Hepatocyte (in vitro differentiated cells): ENCODE results near the gene ALG12. TPM values are rescaled to one million over a fixed set of nuclear protein-coding genes. Genes with fewer than 3 reads are reported as not detected.

Experiments
- DNase-seq: peaks from one replicate; pipeline ENCODE4 v3.0.0-alpha.2; 2016; ENCODE audit warnings: low spot score
- H2AFZ ChIP-seq: fragments of 200-600 bp; sonication (generic); 2 replicates; pipeline ENCODE4 v1.6.0; 2016; ENCODE audit warnings: antibody characterized with exemption, mild to moderate bottlenecking
- H3K27ac ChIP-seq: fragments of 200-600 bp; sonication (generic); 2 replicates; pipeline ENCODE4 v1.5.1; 2016; ENCODE audit warnings: mild to moderate bottlenecking
- H3K27me3 ChIP-seq: fragments of 200-600 bp; sonication (generic); 2 replicates; pipeline ENCODE4 v1.6.1; 2016
- H3K36me3 ChIP-seq: fragments of 200-600 bp; sonication (generic); replicated peaks from 2 replicates; pipeline ENCODE4 v1.5.1; 2016; ENCODE audit warnings: low read depth; ENCODE audit not compliant: insufficient read depth
- H3K4me1 ChIP-seq: fragments of 200-600 bp; sonication (generic); 2 replicates; pipeline ENCODE4 v1.5.1; 2016; ENCODE audit warnings: mild to moderate bottlenecking, moderate library complexity; ENCODE audit not compliant: insufficient read depth
- H3K4me2 ChIP-seq: fragments of 200-600 bp; sonication (generic); 2 replicates; pipeline ENCODE4 v1.6.0; 2016
- H3K4me3 ChIP-seq: fragments of 200-600 bp; sonication (generic); 2 replicates; pipeline ENCODE4 v1.5.1; 2016; ENCODE audit warnings: mild to moderate bottlenecking
- H3K79me2 ChIP-seq: fragments of 200-600 bp; sonication (generic); 2 replicates; pipeline ENCODE4 v1.6.0; 2017; ENCODE audit warnings: mild to moderate bottlenecking
- H3K9me2 ChIP-seq: fragments of 200-600 bp; sonication (generic); replicated peaks from 2 replicates; pipeline ENCODE4 v1.6.0; 2017; ENCODE audit warnings: mild to moderate bottlenecking; ENCODE audit not compliant: insufficient read depth
- H3K9me3 ChIP-seq: fragments of 200-600 bp; sonication (generic); 2 replicates; pipeline ENCODE4 v1.5.1; 2016; ENCODE audit warnings: low read depth, mild to moderate bottlenecking
- H4K20me1 ChIP-seq: fragments of 200-600 bp; sonication (generic); 2 replicates; pipeline ENCODE4 v1.6.0; 2016; ENCODE audit warnings: mild to moderate bottlenecking; ENCODE audit not compliant: insufficient read depth, poor library complexity, severe bottlenecking
- CTCF ChIP-seq: fragments of 200-600 bp; sonication (generic); IDR thresholded peaks from 2 replicates; pipeline ENCODE4 v1.5.1; 2016; ENCODE audit warnings: antibody characterized with exemption, mild to moderate bottlenecking; ENCODE audit not compliant: poor library complexity
- EZH2 ChIP-seq: fragments of 200-600 bp; sonication (generic); IDR thresholded peaks from 2 replicates; pipeline ENCODE4 v1.6.1; 2016; ENCODE audit warnings: antibody characterized with exemption, mild to moderate bottlenecking, borderline replicate concordance
- EZH2phosphoT487 ChIP-seq: fragments of 200-600 bp; sonication (generic); IDR thresholded peaks from one replicate; pipeline ENCODE4 v1.6.1; 2018; ENCODE audit warnings: antibody characterized with exemption, mild to moderate bottlenecking, low read depth, moderate library complexity; ENCODE audit not compliant: unreplicated experiment, severe bottlenecking
- WGBS: methylation state at CpG from one replicate; pipeline ENCODE4 v1.1.6; 2016; ENCODE audit warnings: low lambda C conversion rate; ENCODE audit errors: missing lambda C conversion rate; 5-methylcytosine and 5-hydroxymethylcytosine counted together
- polyA plus RNA-seq: library from polyadenylated mRNA; unstranded; fragments of >200 nt; fragmentation: Nextera tagmentation; extraction: Ambion mirVana; gene quantifications from 2 replicates; pipeline ENCODE4 v1.2.1, GENCODE V29; 2016
- total RNA-seq: library from RNA; depleted of rRNA; stranded (reverse); fragments of >200 nt; gene quantifications from 2 replicates; pipeline ENCODE4 v1.2.3, GENCODE V29; 2014

ALG12 gene
- total and polyA plus RNA-seq, 2 experiments from 2014 or later: 30.8 to 69.6 TPM

- Histone ChIP-seq H3K9me2 (no peaks in the 10 kb centered on the region), H3K27me3 (no peaks in the 10 kb centered on the region), H3K9me3 (no peaks in the 10 kb centered on the region), H3K27ac (peak overlapping the region; percentile 89), H3K4me2 (peak overlapping the region; percentile 68), H3K4me1 (peaks cover 24% of the 10 kb centered on the region), H2AFZ (no peak overlapping the region), H4K20me1 (no peaks in the 10 kb centered on the region), H3K36me3 (no peaks in the 10 kb centered on the region), H3K79me2 (no peaks in the 10 kb centered on the region), H3K4me3 (no peak overlapping the region)
- TF ChIP-seq EZH2: no peak
- no peak for TF ChIP-seq CTCF
- peak; percentile 91 for DNase-seq
- 44% methylated on average over 17 of the region's 56 CpGs for WGBS
These were observed 16.8 kb upstream of the ALG12 start for GRCh38 chr22:49934891-49935557.

- Histone ChIP-seq H3K4me3 (no peak overlapping the region), H2AFZ (no peak overlapping the region), H3K27ac (peak overlapping the region; percentile 89), H3K9me2 (no peaks in the 10 kb centered on the region), H3K27me3 (no peaks in the 10 kb centered on the region), H3K4me2 (peak overlapping the region; percentile 68), H4K20me1 (no peaks in the 10 kb centered on the region), H3K79me2 (no peaks in the 10 kb centered on the region), H3K36me3 (no peaks in the 10 kb centered on the region), H3K4me1 (peaks cover 27% of the 10 kb centered on the region), H3K9me3 (no peaks in the 10 kb centered on the region)
- peak; percentile 80 for DNase-seq
- no peak for TF ChIP-seq EZH2
- TF ChIP-seq CTCF: no peak
- no peak for TF ChIP-seq EZH2phosphoT487
- 85% methylated on average over 15 of the region's 24 CpGs for WGBS
These were observed 16.1 kb upstream of the ALG12 start for GRCh38 chr22:49934160-49934890.

GRCh38 chr22:49933236-49934159 is 15.3 kb upstream of the ALG12 start:
- Histone ChIP-seq H4K20me1 (no peaks in the 10 kb centered on the region), H3K4me2 (no peak overlapping the region), H3K4me1 (peaks cover 27% of the 10 kb centered on the region), H3K27me3 (no peaks in the 10 kb centered on the region), H3K4me3 (no peak overlapping the region), H3K79me2 (no peaks in the 10 kb centered on the region), H3K9me3 (no peaks in the 10 kb centered on the region), H2AFZ (no peak overlapping the region), H3K27ac (peak overlapping the region; percentile 89), H3K9me2 (no peaks in the 10 kb centered on the region), H3K36me3 (no peaks in the 10 kb centered on the region)
- 78% methylated on average over 23 of the region's 27 CpGs for WGBS
- no peak for TF ChIP-seq CTCF
- no peak for TF ChIP-seq EZH2phosphoT487
- TF ChIP-seq EZH2: no peak
- DNase-seq: peak; percentile 34
